ENCODE measurements around the gene DYNC2LI1. TPM values are rescaled to one million over a fixed set of nuclear protein-coding genes. Genes with fewer than 3 reads are reported as not detected.

The DYNC2LI1 gene
- 15.2 and 18.2 TPM in 2 replicates for total RNA-seq

GRCh38 chr2:43773876-43774613, at the start of gene DYNC2LI1:
DYNC2LI1 (plus strand) TSS chr2:43774039; CDS start chr2:43774139, 100 bp downstream.

GRCh38 chr2:43838560-43839267, 64.9 kb downstream of the DYNC2LI1 start, which contains the start of the genes ABCG5 and ABCG8:
ABCG5 (minus strand) TSS chr2:43838839; CDS start chr2:43838679, 160 bp downstream.
ABCG8 (plus strand) TSS chr2:43838971; CDS start chr2:43839054, 83 bp downstream.

Small RNA genes within 50 kb of the gene (small RNA-seq; reads per million reads assigned to genes)
- not detected for gene RN7SKP66 (ENCODE audit: low replicate concordance)

Other genes with a start within 250 kb of the DYNC2LI1 start
- gene THADA, start 178.0 kb upstream of the DYNC2LI1 start, total RNA-seq = 19.0 and 30.9 TPM in 2 replicates
- 1.1 and 3.4 TPM in 2 replicates for gene PLEKHH2, start 136.8 kb upstream of the DYNC2LI1 start, total RNA-seq
- gene C1GALT1C1L, start 97.6 kb upstream of the DYNC2LI1 start, total RNA-seq = 0.29 TPM in 1 of 2 replicates, not detected in the other
- not detected in 2 replicates for gene ABCG5, start 64.8 kb downstream of the DYNC2LI1 start, total RNA-seq
- gene ABCG8, start 64.9 kb downstream of the DYNC2LI1 start, total RNA-seq = not detected in 2 replicates
- 73.5 and 76.7 TPM in 2 replicates for gene LRPPRC, start 221.9 kb downstream of the DYNC2LI1 start, total RNA-seq

Measured in placental pericyte (primary cell).